HL-60 (cell line): ENCODE data around the gene NFIC.

ENCODE experiments used
- DNase-seq, 2 experiments: peaks; one replicate each; pipeline ENCODE4 v3.0.0-alpha.2; 2010 to 2020; ENCODE audit warnings: low read depth in 1 of 2, low spot score in 1 of 2
- H3K27ac ChIP-seq: fragments of 250-450 bp; sonication (Bioruptor Pico); replicated peaks from 2 replicates; pipeline ENCODE4 v1.5.1; 2020; ENCODE audit warnings: mild to moderate bottlenecking, moderate library complexity
- H3K27me3 ChIP-seq: fragments of 250-450 bp; sonication (Bioruptor Pico); 2 replicates; pipeline ENCODE4 v1.5.1; 2021; ENCODE audit warnings: mild to moderate bottlenecking, moderate library complexity; ENCODE audit not compliant: insufficient read depth, poor library complexity, severe bottlenecking
- H3K4me3 ChIP-seq: replicated peaks from 2 replicates; pipeline ENCODE4 v1.5.1; 2011; ENCODE audit warnings: mild to moderate bottlenecking, control low read depth, low read length; ENCODE audit not compliant: insufficient read depth
- CTCF ChIP-seq: IDR thresholded peaks from one replicate; pipeline ENCODE4 v1.5.1; 2011; ENCODE audit warnings: low read length, control low read depth, inconsistent platforms; ENCODE audit not compliant: insufficient read depth
- GABPA ChIP-seq: IDR thresholded peaks from 2 replicates; pipeline ENCODE4 v1.6.1; 2012; ENCODE audit warnings: low read depth
- POLR2AphosphoS5 ChIP-seq: IDR thresholded peaks from 2 replicates; pipeline ENCODE4 v1.6.1; 2012; ENCODE audit warnings: low read depth
- REST ChIP-seq: IDR thresholded peaks from 2 replicates; pipeline ENCODE4 v1.6.1; 2012; ENCODE audit warnings: low read depth; ENCODE audit not compliant: insufficient replicate concordance
- SPI1 ChIP-seq: IDR thresholded peaks from 2 replicates; pipeline ENCODE4 v1.6.1; 2012; ENCODE audit warnings: low read depth, mild to moderate bottlenecking, borderline replicate concordance

Gene NFIC

DNA sequence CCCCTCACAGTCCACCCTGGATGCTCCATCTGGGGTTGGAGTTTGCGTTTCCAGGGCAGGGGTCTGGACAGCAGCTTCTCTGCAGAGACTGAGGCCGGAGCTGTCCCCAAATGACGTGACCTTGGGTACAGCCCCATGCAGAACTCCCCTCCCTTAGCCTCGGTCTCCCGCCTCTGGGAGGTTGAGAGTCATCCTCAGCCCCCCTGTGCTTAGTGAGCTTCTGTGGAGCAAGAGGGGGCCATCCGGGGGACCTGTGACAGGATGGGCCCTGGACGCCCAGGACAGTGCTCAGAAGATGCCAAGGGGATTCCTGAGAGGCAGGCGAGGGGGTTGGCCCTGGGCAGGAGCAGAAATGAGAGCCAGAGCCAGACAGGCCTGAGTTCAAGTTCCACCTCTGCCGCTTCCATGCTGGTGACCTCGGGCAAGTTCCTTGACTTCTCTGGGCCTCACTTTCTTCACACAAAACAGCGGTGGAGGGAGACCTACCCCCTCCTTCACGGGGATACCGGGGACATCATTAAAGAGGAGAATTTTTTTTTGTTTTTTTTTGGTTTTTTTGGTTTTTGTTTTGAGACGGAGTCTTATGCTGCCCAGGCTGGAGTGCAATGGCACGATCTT is 93.7 kb downstream of the NFIC start:
- Histone ChIP-seq H3K27me3 (no peaks in the 10 kb centered on the region), H3K4me3 (no peak overlapping the region), H3K27ac (no peak overlapping the region)
- no peak for TF ChIP-seq GABPA
- no peak for TF ChIP-seq SPI1
- TF ChIP-seq CTCF = no peak
- TF ChIP-seq POLR2AphosphoS5 = no peak
- TF ChIP-seq REST = no peak
- DNase-seq = no peak

GRCh38 chr19:3462991-3463713 is 96.8 kb downstream of the NFIC start:
- Histone ChIP-seq H3K4me3 (no peak overlapping the region), H3K27ac (no peak overlapping the region), H3K27me3 (no peaks in the 10 kb centered on the region)
- no peak for DNase-seq
- TF ChIP-seq POLR2AphosphoS5 (no peak), SPI1 (no peak), REST (no peak), GABPA (no peak), CTCF (no peak)

DNA sequence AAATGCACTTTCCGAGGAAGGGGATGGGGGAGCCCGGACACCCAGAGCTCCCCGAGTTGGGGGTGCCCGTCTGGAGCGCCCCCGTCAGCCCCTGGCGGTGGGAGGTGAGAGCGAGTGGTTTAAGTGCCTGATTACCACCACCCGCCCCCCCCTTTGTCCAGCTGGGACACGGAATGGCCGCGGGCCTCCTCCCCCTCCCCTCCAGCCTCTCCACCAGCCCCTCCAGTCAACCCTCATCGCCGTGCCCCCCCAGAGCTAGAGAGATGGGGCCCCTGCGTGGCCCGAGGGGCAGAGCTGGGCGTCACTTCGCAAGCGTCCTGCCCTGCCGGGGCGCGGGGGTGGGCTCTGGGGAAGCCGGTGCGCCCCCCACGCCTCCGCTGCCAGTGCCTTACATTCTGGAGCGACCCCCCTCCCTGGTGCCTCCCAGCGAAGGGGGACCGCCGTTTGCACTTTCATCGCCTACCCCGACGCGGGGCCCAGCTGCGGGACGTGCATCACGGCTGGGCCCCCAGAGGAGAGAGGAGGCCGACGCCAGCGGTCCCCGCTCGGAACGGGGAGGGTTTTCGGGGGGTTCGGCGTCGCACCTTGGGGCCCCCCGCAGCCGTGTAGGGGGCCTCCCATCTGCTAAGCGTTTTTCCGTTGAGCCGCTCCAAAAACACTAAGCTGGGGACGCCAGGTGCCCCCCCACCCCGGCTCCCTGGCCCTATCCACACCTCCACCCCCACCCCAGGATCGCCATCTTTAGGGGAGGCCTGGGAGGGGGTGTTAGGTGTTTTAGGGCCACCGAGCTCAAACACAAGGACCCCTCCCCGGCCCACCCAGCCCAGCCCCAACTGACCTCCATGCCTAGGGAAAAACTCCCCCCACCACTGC is 97.6 kb downstream of the NFIC start:
- Histone ChIP-seq H3K27me3 (no peaks in the 10 kb centered on the region), H3K4me3 (no peak overlapping the region), H3K27ac (no peak overlapping the region)
- no peak for TF ChIP-seq GABPA
- no peak for TF ChIP-seq POLR2AphosphoS5
- TF ChIP-seq SPI1 = no peak
- no peak for TF ChIP-seq CTCF
- no peak for TF ChIP-seq REST
- no peak for DNase-seq
